GM10266 (cell line): Measurements from ENCODE around the gene TRAF1.

Experiments used
- DNase-seq: peaks from one replicate; pipeline ENCODE4 v3.0.0; 2012; ENCODE audit errors: extremely low spot score
- TF ChIP-seq, protein P1 (sequence below): IDR thresholded peaks from 2 replicates; pipeline ENCODE4 v1.5.1; 2012; ENCODE audit warnings: mild to moderate bottlenecking, low read depth; ENCODE audit not compliant: control insufficient read depth, insufficient read depth; ENCODE audit errors: missing control alignments

The TRAF1 gene

DNA sequence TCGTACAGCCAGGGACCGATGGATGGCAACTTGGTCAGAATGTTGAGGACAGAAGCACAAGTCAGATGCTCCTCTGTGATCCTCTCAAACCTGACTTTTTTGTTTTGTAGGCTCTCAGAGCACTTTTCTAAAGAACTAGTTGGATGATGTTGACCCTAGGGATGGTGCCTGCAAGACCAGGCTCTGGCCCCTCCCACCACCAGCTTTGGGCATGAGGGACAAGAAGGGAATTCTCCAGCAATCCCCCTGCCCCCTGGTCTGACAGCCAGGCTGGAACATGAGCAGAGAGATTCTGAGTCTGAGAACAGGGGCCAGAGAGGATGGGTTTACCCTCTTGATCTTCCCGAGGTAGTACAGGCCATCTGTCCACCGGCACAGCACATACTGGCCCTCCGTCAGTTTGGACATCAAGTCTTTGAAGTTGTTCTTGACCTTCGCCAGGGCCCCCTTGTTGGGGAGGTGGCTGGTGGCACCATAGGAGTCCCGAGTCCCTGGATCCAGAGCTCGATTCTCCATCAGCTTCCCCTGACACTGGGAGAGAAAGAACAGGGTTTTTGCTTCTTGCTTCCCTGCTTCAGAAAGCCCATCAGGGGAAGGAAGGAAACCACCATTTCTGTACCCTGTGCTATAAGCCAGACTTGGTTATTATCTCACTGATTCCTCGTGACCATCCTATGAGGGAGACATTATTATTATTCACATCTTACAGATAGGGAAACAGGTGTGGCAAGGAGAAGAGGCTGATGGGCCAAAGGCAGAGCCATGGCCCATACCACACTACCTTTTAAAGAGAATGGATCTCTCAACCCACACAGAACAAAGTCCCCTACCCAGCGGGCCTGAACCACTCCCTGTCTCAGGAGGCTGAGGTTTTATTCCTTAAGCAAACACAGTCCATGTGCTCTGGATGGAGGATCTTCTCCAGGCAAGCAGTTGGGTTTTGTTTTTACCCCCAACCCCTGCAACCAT, 52.1 kb downstream of the TRAF1 start:
- TF ChIP-seq, protein P1, sequence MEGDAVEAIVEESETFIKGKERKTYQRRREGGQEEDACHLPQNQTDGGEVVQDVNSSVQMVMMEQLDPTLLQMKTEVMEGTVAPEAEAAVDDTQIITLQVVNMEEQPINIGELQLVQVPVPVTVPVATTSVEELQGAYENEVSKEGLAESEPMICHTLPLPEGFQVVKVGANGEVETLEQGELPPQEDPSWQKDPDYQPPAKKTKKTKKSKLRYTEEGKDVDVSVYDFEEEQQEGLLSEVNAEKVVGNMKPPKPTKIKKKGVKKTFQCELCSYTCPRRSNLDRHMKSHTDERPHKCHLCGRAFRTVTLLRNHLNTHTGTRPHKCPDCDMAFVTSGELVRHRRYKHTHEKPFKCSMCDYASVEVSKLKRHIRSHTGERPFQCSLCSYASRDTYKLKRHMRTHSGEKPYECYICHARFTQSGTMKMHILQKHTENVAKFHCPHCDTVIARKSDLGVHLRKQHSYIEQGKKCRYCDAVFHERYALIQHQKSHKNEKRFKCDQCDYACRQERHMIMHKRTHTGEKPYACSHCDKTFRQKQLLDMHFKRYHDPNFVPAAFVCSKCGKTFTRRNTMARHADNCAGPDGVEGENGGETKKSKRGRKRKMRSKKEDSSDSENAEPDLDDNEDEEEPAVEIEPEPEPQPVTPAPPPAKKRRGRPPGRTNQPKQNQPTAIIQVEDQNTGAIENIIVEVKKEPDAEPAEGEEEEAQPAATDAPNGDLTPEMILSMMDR, result no peak
- DNase-seq, result no peak

DNA sequence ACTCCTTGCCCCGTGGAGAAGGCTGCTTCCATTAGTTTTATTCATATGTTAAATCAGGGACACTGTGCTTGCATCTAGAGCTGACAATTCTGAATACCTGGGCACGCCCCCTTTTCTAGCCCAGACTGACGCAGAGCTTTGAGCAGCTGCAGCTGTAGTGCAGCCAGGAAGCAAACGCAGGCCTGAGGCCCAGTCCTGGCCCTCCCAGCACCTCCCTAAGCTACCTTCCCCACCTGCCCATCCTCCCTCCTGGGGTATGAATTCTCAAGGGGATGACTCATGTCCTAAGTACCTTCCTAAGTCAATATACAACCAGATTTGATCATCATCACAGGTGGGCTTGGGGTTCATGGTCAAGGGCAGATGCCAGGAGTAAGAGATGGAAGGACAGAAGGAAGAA, 53.1 kb downstream of the TRAF1 start:
- DNase-seq, result no peak
- TF ChIP-seq, protein P1, result no peak

DNA sequence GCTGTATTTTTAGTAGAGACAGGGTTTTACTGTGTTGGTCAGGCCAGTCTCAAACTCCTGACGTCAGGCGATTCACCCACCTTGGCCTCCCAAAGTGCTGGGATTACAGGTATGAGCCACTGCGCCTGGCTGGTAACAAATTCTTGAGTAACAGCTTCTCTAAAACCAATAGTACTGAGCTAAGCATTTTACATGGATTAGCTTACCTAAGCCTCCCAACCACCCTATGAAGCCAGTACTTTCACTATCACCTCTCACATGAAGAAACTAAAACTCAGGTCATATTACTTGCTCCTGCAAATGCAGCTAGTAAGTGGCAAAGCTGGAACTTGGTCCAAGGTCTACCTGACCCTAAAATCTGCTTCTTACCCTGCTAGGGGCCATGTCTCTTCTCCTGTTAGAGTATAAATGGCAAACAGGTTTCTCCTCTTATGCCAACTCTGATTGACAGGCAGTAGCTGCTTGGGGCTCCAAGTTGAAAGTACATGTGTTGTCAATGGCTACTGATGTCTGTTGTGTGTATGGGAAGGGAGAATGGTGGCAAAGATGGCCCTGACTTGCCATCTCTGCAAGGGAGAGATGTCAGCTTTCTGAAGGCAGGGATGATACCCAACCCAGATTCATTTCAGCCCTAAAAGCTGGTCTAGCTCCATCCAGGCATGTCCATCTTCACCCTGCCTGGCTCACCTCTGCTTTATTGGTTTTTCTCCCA, 53.6 kb downstream of the TRAF1 start:
- TF ChIP-seq, protein P1, result no peak
- no peak for DNase-seq

DNA sequence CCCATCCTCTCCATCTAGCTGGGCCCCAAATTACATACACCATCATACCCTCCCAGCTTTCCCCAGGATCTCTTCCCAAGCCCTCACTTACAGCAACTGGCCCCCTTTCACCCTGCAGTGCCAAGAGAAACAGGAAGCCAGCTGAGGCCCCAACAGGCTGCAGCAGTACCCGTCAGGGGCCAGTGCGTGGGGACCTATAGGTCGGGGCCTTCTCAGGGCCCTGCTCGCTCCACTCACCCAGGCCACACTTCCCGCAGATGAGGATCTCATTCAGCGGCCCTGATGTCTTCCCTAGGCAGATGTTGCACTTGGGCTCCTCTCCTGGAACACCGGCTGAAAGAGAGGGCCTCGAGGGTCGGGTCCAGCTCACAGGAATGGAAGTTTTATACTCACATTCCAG, 56.4 kb downstream of the TRAF1 start:
- TF ChIP-seq, protein P1, result no peak
- no peak for DNase-seq

DNA sequence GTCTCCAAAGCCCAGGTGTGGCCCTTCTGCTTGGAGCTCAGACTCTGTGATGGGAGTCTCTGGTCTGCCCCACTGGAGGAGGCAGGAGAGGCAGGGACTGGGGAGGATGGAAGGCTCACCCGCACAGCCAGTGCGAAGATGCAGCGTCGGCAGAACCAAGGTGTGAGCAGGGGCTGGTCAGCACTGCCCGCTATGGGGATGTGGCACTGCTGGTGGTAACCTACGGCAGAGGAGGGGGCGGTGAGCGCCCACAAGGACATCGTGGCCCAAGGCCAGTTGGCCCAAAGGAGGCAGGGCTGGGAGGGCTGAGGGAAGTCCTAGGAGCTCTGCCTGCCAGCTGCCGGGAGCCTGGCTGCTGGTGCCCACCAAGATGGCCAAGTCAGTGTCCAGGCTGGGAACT, 56.9 kb downstream of the TRAF1 start:
- TF ChIP-seq, protein P1, result no peak
- no peak for DNase-seq

DNA sequence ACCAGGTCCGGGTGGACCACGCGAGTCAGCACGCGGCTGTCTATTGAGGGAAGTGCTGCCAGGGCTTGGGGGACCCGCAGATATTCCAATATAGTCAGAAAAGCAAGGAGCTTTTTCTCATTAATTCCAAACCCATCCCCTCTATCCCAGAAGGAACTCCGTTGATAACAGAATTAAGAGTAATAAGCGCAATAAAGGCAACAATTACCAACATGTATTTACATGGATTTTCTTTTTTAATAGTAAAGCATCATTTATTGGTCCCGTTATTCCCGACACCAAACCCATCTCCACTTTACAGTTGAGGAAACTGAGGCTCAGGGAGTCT, 57.3 kb downstream of the TRAF1 start:
- no peak for DNase-seq
- TF ChIP-seq, protein P1, result no peak
